K562 (cell line): ENCODE measurements around the gene RPH3AL. TPM values are rescaled to one million over a fixed set of nuclear protein-coding genes. Genes with fewer than 3 reads are reported as not detected.
"Not testable (repeated sequence)": the region's sequence is repeated elsewhere in the genome, so short reads cannot be mapped to it uniquely, and the experiment has no call there.

Experiments
- ATAC-seq: fragments of 200-7000 bp; cut with Tn5 transposase; 3 replicates; pipeline ENCODE4 v1.9.1; 2020; ENCODE audit warnings: moderate library complexity
- BruUV-seq: library from RNA; stranded (reverse); fragments of 400-500 nt; replicated peaks from 2 replicates; lab custom pipeline; 2021; lab: Mats Ljungman, UMichigan
- CTCF ChIA-PET: fragments of 300-600 bp; formaldehyde crosslinking; extraction: SDS; loops from one replicate; lab custom pipeline; 2021; ENCODE audit warnings: low intra/inter-chr PET ratio; lab: Yijun Ruan, JAX
- POLR2A ChIA-PET: fragments of 300-600, 350-650 bp; sonication (Branson Sonifier 250); formaldehyde crosslinking; extraction: SDS; loops from one replicate; lab custom pipeline; 2021; ENCODE audit warnings: antibody characterized with exemption, inconsistent platforms; lab: Yijun Ruan, JAX
- DNase-seq, 4 experiments: peaks; one replicate each; pipeline versions ENCODE4 v3.0.0 to v3.0.0-alpha.2; 2011 to 2018; ENCODE audit warnings: low spot score in 3 of 4, mixed read lengths in 3 of 4; ENCODE audit errors: extremely low read depth in 1 of 4
- FAIRE-seq: peaks from 2 replicates; lab custom pipeline; 2011; peaks lifted over from hg19 to GRCh38; lab: Jason Lieb, UNC
- H2AFZ ChIP-seq: 2 replicates; pipeline ENCODE4 v1.6.0; 2011; ENCODE audit warnings: low read depth, low read length, control low read depth, inconsistent platforms
- H3K27ac ChIP-seq: fragments of 200-600 bp; 3 replicates; pipeline ENCODE4 v1.8.0; 2011; ENCODE audit warnings: low read depth, mild to moderate bottlenecking, control low read depth, inconsistent platforms, low read length, moderate library complexity, mixed read lengths; ENCODE audit errors: extremely low read depth
- H3K27me3 ChIP-seq, 2 experiments: fragments of 300-600 bp in 1 of 2; 2 replicates in 1 of 2; 3 replicates in 1 of 2; pipeline versions ENCODE4 v1.6.0 to v1.8.0; 2011; ENCODE audit warnings: inconsistent platforms in 2 of 2, low read length in 2 of 2, mild to moderate bottlenecking in 1 of 2, mixed read lengths in 1 of 2, moderate library complexity in 1 of 2; ENCODE audit not compliant: control insufficient read depth in 2 of 2, insufficient read depth in 2 of 2
- H3K36me3 ChIP-seq: fragments of 300-600 bp; 3 replicates; pipeline ENCODE4 v1.8.0; 2011; ENCODE audit warnings: mild to moderate bottlenecking, low read length, inconsistent platforms; ENCODE audit not compliant: control insufficient read depth, insufficient read depth
- H3K4me1 ChIP-seq, 2 experiments: fragments of 200-600 bp in 1 of 2; replicated peaks in 1 of 2; 2 replicates in 1 of 2; 3 replicates in 1 of 2; pipeline versions ENCODE4 v1.5.1 to v1.8.0; 2011; ENCODE audit warnings: inconsistent platforms in 2 of 2, low read length in 2 of 2, mild to moderate bottlenecking in 1 of 2, mixed read lengths in 1 of 2, moderate library complexity in 1 of 2; ENCODE audit not compliant: control insufficient read depth in 2 of 2, insufficient read depth in 2 of 2
- H3K4me2 ChIP-seq: 2 replicates; pipeline ENCODE4 v1.6.1; 2011; ENCODE audit warnings: low read length, control low read depth, inconsistent platforms, mixed read lengths; ENCODE audit not compliant: insufficient read depth
- H3K4me3 ChIP-seq: fragments of 200-600 bp; sonication (generic), shearing (Covaris generic); 2 replicates; pipeline ENCODE4 v1.5.1; 2016; ENCODE audit warnings: control low read depth, inconsistent platforms
- H3K79me2 ChIP-seq: fragments of 200-600 bp; 3 replicates; pipeline ENCODE4 v1.8.0; 2011; ENCODE audit warnings: low read length, inconsistent platforms; ENCODE audit not compliant: control insufficient read depth, insufficient read depth
- H3K9ac ChIP-seq, 2 experiments: 2 replicates each; pipeline versions ENCODE4 v1.6.0 to v1.6.1; 2011; ENCODE audit warnings: low read depth in 2 of 2, low read length in 2 of 2, control low read depth in 1 of 2, inconsistent platforms in 1 of 2, mild to moderate bottlenecking in 1 of 2, mixed read lengths in 1 of 2; ENCODE audit not compliant: insufficient read depth in 1 of 2
- H3K9me1 ChIP-seq: one replicate; pipeline ENCODE4 v1.6.0; 2011; ENCODE audit warnings: inconsistent platforms, mild to moderate bottlenecking, low read length, moderate library complexity; ENCODE audit not compliant: control insufficient read depth, insufficient read depth
- H3K9me3 ChIP-seq: replicated peaks from 2 replicates; pipeline ENCODE4 v1.5.1; 2011; ENCODE audit warnings: low read depth, low read length, inconsistent platforms; ENCODE audit not compliant: control insufficient read depth, insufficient read depth
- H4K20me1 ChIP-seq: replicated peaks from 2 replicates; pipeline ENCODE4 v1.6.1; 2011; ENCODE audit warnings: low read length, inconsistent platforms, mixed read lengths; ENCODE audit not compliant: control insufficient read depth, insufficient read depth
- EHMT2 ChIP-seq: fragments of 450-650 bp; IDR thresholded peaks from 2 replicates; pipeline ENCODE4 v1.6.1; 2018; ENCODE audit warnings: antibody characterized with exemption
- MITF ChIP-seq: IDR thresholded peaks from 2 replicates; pipeline ENCODE4 v1.6.1; 2014; ENCODE audit warnings: antibody characterized with exemption
- USF1 ChIP-seq: sonication (generic); formaldehyde crosslinking; IDR thresholded peaks from 2 replicates; pipeline ENCODE4 v1.9.0; 2022; ENCODE audit warnings: mild to moderate bottlenecking, missing genetic modification reagents
- ZNF174 ChIP-seq: fragments of 250-450 bp; sonication (Bioruptor Pico); IDR thresholded peaks from 2 replicates; pipeline ENCODE4 v1.4.0; 2020; ENCODE audit warnings: mild to moderate bottlenecking
- ZNF57 ChIP-seq: fragments of 450-650 bp; formaldehyde crosslinking; IDR thresholded peaks from 2 replicates; pipeline ENCODE4 v1.4.0; 2020; ENCODE audit warnings: mild to moderate bottlenecking, moderate library complexity
- ZNF695 ChIP-seq: fragments of 450-650 bp; formaldehyde crosslinking; IDR thresholded peaks from 2 replicates; pipeline ENCODE4 v1.4.0; 2020; ENCODE audit warnings: mild to moderate bottlenecking, moderate library complexity
- ZNF764 ChIP-seq: fragments of 250-450 bp; sonication (Bioruptor Pico); IDR thresholded peaks from 2 replicates; pipeline ENCODE4 v1.4.0; 2020; ENCODE audit warnings: low read depth, mild to moderate bottlenecking, moderate library complexity
- WGBS: fragments of 100-300 bp; shearing (Covaris generic); methylation state at CpG from one replicate; pipeline ENCODE4 v1.1.6; 2016; ENCODE audit warnings: low coverage, mixed read lengths; ENCODE audit not compliant: insufficient coverage; ENCODE audit errors: missing lambda C conversion rate; 5-methylcytosine and 5-hydroxymethylcytosine counted together
- in situ Hi-C: fragments of 300-500 bp; cut with MboI; formaldehyde crosslinking; loops from 4 replicates; pipeline ENCODE4 v1.15.0; 2018; ENCODE audit warnings: inconsistent platforms, mixed read lengths
- intact Hi-C: fragments of 100-400 bp; cut with micrococcal nuclease; formaldehyde crosslinking; loops from 2 replicates; pipeline ENCODE4 v1.14.2; 2022
- polyA plus RNA-seq, 8 experiments: library from polyadenylated mRNA; depleted of rRNA in 4 of 8; stranded (reverse) in 5 of 8; unstranded in 3 of 8; fragments of >200 nt; fragmentation: Nextera tagmentation in 2 of 8; fragmentation: Illumina TruSeq in 1 of 8; extraction: Ambion mirVana in 2 of 8; extraction: Trizol in 1 of 8; gene quantifications; 2 replicates each; pipeline versions ENCODE4 v1.2.1 to v1.2.3, GENCODE V29; 2011 to 2014; ENCODE audit warnings: inconsistent platforms in 1 of 8, missing spikeins in 1 of 8
- total RNA-seq, 7 experiments: library from RNA; depleted of rRNA in 6 of 7; stranded (reverse); fragments of >200 nt in 6 of 7; fragmentation: Illumina TruSeq in 2 of 7; extraction: Trizol in 2 of 7; gene quantifications; 2 replicates each; pipeline versions ENCODE4 v1.2.1 to v1.2.3, GENCODE V29; 2011 to 2021; ENCODE audit warnings: low replicate concordance in 1 of 7
- TF ChIP-seq, protein P1 (sequence below): IDR thresholded peaks from 3 replicates; pipeline ENCODE4 v1.6.1; 2011; ENCODE audit warnings: borderline replicate concordance, mild to moderate bottlenecking; ENCODE audit not compliant: insufficient read length, insufficient read depth

The RPH3AL gene
- total and polyA plus RNA-seq, 9 of the 15 experiments (the other 6 are each of a cell fraction or from before 2014, with no cell fraction given): 0.18 to 1.7 (median 0.39) TPM

GRCh38 chr17:170130-170670 is 182.4 kb downstream of the RPH3AL start:
- no peak for DNase-seq
- Histone ChIP-seq H3K9me1 (no peaks in the 10 kb centered on the region), H3K79me2 (no peaks in the 10 kb centered on the region), H3K4me2 (no peak overlapping the region), H3K9ac (no peak overlapping the region), H3K27ac (no peak overlapping the region), H3K9me3 (no peaks in the 10 kb centered on the region), H3K4me1 (no peaks in the 10 kb centered on the region), H3K4me3 (no peak overlapping the region), H2AFZ (no peak overlapping the region), H3K27me3 (peaks cover 0 to 21% of the 10 kb centered on the region in 2 experiments; a peak in 2 of 5 replicates), H4K20me1 (no peaks in the 10 kb centered on the region), H3K36me3 (no peaks in the 10 kb centered on the region)
- ATAC-seq: no peak
- TF ChIP-seq, protein P1, sequence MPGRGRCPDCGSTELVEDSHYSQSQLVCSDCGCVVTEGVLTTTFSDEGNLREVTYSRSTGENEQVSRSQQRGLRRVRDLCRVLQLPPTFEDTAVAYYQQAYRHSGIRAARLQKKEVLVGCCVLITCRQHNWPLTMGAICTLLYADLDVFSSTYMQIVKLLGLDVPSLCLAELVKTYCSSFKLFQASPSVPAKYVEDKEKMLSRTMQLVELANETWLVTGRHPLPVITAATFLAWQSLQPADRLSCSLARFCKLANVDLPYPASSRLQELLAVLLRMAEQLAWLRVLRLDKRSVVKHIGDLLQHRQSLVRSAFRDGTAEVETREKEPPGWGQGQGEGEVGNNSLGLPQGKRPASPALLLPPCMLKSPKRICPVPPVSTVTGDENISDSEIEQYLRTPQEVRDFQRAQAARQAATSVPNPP: no peak
- TF ChIP-seq EHMT2 (no peak), ZNF57 (CRISPR knock-in tag) (no peak), MITF (no peak), ZNF695 (CRISPR knock-in tag) (no peak), USF1 (CRISPR knock-in tag) (no peak), ZNF174 (CRISPR knock-in tag) (no peak), ZNF764 (no peak)
- 0% methylated on average over 3 of the region's 6 CpGs for WGBS
- BruUV-seq: no TSS peak
- CTCF ChIA-PET: no interaction called here
- intact Hi-C loops: no loop called here
- POLR2A ChIA-PET: no interaction called here
- no peak for FAIRE-seq
- in situ Hi-C loops: no loop called here

- intact Hi-C loops, H3K9ac ChIP-seq, H3K4me2 ChIP-seq, FAIRE-seq, POLR2A ChIA-PET, CTCF ChIA-PET, H3K79me2 ChIP-seq, H4K20me1 ChIP-seq, H2AFZ ChIP-seq, H3K27ac ChIP-seq, H3K4me3 ChIP-seq, DNase-seq, in situ Hi-C loops, ATAC-seq, H3K36me3 ChIP-seq, H3K4me1 ChIP-seq, BruUV-seq, H3K9me3 ChIP-seq, H3K9me1 ChIP-seq: not testable (repeated sequence)
- WGBS: 8% methylated on average over 9 of the region's 11 CpGs
- H3K27me3 ChIP-seq: peaks cover 0 to 12% of the 10 kb centered on the region in 2 experiments; a peak in 2 of 5 replicates
These were observed 184.0 kb downstream of the RPH3AL start for GRCh38 chr17:168614-169013.
